NCI-H748 treated with DMSO at 0.1 percent for 48 hours (cell line): ENCODE measurements around the gene ABAT.
"Not testable (repeated sequence)": the region's sequence is repeated elsewhere in the genome, so short reads cannot be mapped to it uniquely, and the experiment has no call there.

Source experiments
- DNase-seq: peaks from one replicate; lab custom pipeline; 2025; lab: John Stamatoyannopoulos, UW

The ABAT gene

DNA sequence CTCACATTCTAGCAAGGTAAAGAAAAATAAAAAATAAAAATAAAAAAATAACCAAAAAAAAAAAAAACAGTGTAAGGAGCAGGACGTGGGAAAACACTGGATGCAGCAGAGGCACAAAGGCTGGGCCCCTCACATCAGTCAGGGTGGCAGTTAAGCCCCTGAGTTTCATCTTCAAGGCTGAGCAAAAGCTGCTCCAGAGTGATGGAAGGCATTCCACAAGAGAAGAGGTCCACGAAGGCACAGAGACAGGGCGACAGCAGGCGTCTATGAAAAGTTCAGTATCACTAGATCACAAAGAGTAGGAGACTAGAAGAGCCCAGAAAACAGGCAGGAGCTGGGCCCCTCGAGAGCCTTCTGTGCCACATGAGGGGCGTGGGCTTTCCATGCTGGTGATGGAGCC is 111.0 kb downstream of the ABAT start:
- no peak for DNase-seq

DNA sequence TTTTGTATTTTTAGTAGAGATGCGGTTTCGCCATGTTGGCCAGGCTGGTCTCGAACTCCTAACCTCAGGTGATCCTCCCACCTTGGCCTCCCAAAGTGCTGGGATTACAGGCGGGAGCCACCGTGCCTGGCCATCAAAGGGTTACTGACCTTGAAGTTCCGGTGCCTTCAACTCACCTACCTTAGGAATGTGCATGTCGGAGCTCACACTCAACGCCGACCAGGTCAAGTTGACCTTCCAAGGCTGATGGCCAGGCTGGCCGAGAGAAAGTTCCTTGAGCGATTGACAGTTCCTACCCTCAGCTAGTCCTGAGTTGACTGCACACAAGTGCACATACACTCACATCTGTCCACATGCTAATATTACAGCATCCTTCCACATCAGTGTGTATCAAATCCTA is 111.9 kb downstream of the ABAT start:
- DNase-seq: not testable (repeated sequence)

DNA sequence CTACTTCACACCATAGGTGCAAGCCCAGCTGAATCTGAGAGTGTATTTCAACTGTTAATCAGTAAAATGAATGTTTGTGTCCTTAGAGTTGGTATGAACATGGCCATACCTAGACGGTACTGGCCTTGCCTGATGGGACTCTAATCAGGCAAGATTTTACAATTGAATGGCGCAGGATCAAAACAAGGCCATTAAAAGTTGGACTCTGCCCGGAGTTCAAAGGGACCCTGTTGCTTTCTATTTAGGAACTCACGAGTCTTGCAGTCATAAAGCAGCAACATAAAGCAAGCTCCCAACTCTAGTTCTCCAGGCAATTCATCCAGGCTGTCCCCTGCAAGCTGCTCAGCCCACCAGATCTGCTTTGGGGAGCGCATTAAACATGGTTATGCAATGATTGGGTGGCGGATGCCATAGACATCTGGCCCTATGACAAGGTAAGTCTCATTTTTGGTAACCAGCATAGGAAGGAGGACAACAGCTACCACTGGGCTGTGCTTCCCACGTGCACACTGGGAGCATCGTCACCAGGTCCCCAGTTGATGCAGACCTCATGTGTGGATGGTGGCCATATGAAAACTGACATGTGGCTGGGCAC is 114.3 kb downstream of the ABAT start:
- DNase-seq: no peak

DNA sequence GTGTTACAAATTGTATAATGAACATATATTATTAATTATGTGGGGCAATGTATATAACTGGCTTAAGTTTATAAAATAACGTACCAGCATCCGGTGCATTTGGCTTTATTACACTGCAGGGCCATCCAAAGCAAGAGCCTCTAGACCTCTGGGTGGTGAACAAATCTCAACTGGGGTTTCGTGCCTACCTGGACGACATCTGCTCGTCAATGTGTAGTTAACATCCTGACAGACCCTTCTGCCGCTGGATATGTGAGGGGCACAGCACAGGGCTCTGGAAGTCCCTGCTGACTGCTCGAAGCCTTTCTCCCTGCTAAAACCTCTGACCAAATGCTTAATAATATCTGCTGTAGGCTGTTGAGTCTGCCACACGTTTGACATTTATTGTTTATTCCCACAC is 120.7 kb downstream of the ABAT start:
- DNase-seq: no peak

DNA sequence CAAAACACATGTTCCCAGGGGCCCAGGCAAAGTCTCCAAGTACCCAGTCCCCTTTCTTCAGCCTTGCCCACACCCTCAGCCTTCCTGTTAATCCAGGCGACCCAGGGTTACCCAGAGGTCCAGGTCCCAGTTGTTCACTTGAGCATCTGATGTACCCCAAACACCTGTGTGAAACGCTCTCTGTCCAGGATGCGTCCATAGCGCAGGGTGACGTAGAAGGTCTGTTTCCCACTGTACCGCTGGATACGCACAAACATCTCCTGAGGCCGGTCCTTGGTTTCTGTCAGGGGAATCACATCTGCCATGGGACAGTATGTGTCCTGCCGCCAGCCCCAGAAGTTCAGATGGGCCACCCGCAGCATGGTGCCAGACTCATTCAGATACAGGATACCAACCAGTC is 121.4 kb downstream of the ABAT start:
- DNase-seq: no peak

DNA sequence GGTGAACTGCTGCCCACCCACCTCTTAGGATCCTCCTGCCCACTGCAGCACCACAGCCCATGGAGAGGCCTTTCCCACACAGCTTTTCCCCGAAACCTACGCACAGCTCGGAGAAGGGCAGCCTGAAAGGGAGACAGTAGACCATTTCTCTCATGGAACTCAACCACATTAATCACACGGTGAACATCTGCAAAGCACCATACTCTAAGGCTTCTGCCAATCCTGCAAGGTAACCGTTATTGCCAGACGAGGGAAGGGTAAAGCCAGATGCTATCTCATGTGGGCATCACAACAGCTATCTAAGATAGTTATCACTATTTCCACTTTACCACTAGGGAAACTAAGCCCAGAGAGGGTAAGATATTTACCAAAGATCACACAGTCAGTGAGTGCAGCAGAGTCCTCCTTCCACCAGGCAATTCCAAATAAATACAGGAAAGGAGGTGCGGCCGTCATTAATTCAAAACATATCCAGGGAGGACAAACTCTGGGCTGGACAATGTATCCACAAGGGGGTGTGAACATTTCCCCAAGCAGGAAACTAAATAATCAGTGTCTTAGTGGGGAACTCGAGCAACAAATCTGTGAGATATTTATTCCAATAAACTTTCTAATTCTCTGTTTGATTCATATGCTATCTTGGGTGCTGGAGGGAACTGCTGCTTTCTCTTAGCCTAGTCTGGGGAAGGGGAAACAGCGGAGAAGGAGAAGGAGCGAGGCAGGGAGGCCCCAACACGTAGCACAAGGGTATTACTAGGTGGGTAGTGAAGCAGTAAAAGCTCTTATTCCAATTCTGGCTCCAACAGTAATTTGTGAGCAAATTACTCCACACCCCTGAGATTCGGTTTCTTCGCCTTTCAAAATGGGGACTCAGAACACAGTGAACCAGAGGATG is 122.3 kb downstream of the ABAT start:
- DNase-seq: no peak

DNA sequence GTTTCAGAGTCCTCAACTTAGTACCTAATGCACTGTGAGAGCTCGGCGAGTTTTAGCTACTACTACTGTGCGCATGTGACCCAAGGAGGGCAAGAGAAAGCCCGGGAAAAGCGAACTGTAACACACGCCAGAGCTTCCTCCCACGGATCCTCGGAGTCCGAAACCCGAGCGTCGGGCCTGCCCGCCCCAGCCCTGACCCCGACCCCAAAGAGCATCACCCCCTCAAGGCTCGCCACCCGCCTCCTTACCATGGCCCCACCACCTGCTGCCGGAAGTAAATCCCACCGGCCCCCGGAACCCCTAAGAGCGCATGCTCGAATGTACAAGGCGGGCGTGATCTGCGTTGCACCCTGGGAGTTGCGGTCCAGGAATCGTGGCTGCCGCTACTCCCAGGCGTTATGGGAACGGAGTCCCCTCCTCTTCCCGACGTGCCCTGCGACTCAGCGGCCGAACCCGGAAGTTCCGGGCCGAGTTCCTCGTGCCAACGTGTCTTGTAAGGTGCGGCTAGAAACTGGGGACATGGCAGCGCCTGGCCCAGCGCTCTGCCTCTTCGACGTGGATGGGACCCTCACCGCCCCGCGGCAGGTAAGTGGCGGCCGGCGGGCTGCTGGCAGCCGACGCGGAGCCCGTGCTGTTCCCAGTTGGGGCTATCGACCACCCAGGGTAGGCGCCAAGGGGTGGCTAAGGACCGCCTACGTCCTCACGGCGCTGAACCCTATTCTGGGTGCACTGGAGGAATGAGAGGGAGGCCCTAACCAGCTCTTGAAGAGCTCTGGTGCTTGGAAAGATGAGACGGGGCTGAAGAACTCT is 123.2 kb downstream of the ABAT start, which contains the start of the genes PMM2 and TMEM186:
Gene PMM2 (plus strand): TSS at position 476 of the 810 bp plus-strand sequence. CDS start 44 bp downstream, at position 520.
Gene TMEM186 (minus strand): TSS at position 276 of the 810 bp plus-strand sequence. CDS start 25 bp downstream, at position 251.
- DNase-seq: peak; percentile 76

DNA sequence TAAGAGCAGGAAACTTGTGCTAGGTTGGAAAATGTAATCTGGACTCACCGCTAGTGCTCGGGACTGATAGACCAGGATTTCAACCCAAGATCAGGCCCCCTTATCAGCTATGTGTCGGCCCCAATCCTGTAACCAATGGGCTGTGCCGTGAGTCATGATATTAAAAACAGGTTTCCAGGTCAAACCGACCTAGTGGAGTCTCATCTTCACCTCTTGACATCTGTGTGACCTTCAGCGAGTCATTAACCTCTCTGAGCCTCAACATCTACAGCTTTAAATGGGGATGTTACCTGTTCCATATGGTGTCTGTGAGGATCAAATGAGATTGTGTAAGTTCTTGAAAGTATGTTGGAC is 123.7 kb downstream of the ABAT start:
- DNase-seq: no peak

DNA sequence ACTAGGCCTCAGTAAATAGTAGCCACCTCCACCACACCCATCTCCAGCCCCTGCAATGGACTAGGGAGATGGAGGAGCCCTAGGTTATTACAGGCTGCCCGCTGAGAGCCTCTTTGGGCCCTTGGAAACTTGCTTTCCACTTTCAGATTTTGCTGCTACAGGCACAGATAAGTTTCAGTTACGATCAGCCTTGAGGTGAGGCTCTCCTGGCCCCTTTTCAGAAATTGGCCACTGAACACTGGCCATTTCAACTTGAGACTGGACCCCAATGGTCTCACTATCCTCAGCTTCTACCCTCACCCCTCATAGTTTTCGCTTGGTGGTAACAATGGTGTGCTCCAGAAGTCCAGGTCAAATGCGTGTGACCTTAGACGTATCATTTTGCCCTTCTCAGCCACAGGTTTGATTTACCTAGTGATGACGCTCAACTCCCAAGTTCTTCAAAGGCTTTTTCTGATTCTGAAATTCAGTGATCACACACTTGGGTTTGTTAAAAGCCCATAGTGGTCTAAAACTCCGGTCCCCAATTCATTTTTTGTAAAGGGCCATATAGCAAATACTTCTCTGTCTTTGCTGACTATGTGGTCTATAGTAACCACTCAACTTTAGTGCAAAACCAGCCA is 124.2 kb downstream of the ABAT start:
- no peak for DNase-seq

DNA sequence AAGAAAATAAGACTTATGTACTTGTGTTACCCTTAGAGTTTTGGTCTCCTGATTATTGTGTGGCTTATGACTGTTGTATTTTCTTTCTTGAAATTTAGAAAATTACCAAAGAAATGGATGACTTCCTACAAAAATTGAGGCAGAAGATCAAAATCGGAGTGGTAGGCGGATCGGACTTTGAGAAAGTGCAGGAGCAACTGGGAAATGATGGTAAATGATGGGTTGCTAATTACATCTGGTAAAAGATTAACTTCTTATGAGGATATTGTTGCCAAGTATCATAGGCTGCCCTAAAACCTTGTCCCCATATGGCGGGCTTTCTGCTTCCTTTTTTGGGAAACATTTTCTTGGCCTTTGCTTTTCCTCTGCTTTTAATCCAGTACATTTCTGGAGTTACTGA is 127.3 kb downstream of the ABAT start:
- DNase-seq: no peak

DNA sequence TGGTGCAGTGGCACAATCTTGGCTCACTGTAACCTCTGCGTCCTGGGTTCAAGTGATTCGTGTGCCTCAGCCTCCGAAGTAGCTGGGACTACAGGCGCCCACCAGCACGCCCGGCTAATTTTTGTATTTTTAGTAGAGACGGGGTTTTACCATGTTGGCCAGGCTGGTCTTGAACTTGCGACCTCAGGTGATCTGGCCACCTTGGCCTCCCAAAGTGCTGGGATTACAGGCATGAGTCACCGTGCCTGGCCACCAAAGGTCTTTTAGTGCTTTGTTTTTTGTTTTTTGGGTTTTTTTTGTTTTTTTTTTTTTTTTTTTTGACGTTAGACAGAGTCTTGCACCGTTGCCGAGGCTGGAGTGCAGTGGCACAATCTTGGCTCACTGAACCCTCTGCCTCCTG is 129.3 kb downstream of the ABAT start:
- not testable (repeated sequence) for DNase-seq

DNA sequence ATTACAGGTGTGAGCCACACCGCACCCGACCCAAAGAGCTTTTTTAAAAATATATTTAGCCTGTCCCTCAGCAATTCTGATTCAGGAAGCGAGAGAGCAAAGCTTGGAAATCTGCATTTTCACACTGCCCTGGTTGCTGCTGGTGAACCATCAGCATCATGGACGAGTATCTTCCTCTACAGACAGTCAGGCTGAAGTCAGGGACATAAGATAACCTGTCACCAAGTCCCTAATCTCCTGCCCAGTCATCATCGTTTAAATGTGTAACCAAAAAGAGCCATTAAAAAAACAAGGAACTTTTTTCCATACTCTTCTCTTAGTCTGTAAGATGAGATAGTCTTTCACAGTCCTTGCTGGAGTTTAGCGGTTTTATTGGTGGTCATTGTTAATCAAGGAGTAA is 129.9 kb downstream of the ABAT start:
- no peak for DNase-seq

DNA sequence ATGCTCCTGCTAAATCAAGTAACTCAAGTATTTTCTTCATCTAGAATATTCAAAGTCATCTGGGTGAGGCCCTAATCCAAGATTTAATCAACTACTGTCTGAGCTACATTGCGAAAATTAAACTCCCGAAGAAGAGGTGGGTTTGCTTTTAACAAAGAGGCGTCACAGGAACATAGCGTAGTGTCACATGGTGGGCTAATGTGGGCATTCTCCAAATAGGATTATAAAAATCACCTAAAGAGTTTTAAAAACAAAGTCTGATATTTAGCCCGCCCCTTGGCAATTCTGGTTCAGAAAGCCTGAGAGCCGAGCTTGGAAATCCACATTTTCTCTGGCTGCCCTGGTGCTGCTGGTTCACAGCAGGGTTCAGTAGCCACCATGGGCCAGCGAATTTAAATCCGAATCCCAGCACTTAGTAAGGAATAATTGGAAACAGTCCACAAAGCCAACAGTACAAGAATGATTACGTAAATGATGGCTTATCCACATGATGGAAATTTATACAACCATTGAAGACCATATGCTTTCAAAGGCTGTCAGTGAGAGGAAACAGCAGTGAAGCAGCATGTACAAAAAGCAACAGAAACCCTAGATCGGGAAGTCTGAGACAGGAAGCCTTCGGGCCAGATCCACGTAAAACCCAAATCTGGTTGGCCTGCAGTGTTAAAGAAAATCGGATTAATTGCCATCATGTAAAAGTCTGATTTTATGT is 132.0 kb downstream of the ABAT start:
- no peak for DNase-seq

DNA sequence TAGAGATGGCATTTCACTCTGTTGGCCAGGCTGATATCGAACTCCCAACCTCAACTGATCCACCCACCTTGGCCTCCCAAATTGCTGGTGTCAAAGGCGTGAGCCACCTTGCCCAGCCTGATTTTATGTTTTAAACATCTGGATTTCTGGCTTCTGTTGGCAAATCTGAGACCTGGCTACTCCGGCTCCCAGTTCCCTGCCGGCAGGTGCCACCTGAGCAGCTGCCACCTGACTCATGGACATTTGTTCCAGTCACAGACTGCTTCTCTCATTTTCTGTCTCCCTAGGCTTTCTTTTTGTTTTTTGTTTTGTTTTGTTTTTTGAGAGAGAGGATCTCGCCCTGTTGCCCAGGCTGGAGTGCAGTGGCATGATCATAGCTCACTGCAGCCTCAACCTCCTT is 132.8 kb downstream of the ABAT start:
- no peak for DNase-seq

DNA sequence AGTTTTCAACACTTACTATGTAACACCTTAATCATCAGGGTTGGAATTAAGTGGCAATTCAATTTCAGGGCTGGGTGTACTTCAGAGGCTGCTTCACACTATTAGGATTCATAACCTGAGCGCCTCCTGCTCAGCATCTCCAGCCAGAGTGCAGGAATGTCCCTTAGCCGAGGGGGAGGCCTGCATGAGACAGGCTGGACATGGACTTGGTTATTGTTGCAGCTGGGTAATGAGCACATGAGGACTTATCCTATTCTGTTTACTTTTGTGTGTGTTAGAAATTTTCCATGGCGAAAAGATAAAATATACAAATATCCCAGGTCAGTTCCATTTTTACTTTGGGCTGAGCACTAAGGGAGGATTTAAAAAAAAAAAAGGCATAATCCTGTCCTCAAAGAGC is 133.6 kb downstream of the ABAT start:
- no peak for DNase-seq

DNA sequence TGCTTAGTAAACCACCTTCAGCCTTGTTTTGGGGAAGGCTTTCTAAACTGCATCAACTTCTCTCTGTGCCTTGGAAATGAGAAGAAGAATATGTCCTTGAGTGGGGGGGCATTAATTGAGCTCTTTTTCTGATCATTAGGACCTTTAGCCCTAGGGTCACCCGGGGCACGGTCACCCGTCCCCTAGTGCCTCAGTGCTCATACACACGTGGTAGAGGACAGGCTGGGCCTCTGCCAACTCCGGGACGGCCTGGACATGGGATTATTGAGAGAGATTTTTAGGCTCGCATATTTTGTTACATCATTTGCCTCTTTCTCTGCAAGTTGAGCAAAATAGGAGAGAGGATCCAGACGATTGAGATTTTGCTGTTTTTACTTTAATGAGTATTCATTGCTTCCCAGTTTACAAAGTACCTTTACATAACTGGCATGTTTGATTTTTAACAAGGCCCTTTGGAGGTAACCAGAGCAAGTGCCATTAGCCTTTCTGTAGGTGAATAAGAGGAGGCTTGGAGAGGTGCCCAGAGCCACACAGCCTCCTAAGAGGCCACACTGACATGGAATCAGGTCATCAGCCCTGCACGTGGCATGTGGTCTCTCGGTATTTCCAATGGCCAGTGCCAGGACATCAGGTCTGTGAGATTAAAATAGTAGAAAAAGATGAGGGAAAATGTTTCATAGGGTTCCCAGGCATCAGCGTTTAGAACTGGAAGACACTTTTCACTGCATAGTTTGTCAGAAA is 134.4 kb downstream of the ABAT start:
- DNase-seq: no peak

DNA sequence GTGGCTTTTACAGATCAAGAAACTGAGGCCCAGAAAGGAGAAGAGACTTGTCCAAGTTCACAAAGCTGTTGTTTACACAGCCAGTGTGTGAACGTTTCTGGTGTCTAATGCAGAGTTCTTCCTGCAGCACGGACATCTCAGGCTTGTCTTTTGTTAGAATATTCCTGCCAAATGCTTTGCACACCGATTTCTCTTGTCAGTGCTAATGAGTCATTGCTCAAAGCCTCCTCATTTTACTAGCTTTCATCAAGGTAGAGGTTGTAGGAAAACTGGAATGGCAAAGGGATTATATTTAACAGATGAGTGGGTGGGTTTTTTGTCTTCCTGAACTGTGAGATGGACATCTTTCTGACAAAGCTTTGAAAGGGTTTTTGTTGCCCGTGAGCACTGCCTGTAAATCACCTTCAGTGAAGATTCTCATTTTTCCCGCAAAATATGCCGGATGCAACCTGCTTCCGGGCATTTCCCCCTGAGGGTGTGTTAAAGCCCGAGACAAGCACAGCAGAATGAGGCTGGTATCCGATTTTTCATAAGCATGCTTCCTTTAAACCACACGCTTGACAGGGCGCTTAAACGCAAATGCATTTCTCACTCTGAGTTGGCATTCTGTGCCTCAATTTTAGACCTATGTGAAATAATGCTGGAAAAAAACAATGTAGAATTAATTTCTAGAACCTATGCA is 137.9 kb downstream of the ABAT start:
- DNase-seq: no peak

DNA sequence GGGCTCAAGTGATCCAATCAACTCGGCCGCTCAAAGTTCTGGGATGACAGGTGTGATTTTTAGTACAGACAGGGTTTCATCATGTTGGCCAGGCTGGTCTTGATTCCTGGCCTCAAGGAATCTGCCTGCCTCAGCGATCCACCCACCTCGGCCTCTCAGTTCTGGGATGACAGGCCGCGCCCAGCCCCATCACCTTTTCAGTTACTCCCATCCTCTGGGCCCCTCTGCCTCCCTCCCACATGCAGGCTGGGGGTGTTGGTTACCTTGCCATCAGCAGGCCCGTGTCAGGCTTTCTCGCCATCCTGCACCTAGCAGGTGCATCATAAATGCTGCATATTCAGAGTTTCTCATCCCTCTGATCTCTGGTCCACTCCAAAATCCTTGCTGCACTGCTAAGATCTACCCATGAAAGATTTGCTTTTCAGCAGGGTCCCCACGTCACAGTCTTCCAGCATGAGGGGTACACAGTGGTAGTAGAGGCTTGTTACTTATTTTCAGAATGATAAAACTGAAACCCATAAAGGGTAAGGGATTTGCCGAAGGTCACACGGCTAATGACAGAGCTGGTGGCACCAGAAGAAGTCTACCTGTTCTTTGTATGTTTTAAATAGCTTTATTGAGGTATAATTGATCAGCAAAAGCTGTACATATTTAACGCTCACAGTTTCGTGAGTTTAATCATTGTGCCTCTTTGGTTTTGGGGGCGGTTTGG is 139.8 kb downstream of the ABAT start:
- no peak for DNase-seq

DNA sequence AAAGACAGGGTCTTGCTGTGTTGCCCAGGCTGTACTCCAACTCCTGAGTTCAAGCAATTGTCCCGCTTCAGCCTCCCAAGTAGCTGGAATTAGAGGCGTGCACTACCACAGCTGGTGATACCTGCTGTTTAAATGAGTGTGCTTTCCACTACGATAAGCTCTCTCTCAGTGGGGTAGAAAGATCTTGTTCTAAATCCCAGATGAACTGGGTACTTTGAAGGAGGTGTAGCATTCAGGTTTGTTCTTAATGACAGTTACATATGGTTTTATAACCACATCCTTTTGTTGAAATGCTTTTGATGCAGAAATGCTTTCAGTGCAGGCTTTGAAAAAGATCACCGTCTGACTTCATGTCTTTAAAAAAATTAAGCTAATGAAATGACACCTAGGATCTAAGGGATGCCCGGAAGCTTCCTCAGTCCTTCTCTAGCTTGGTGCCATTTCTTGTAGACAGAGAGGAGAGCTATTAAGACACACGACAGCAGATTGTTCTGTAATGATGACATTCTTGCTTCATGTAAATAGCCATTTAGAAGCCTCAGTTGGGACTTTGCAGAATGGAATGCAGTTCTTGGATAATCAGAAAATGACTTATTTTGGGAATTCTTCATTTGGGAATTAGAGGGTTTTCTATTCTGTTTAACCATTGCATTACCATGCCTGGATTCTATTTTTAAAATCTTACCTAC is 142.7 kb downstream of the ABAT start:
- DNase-seq: no peak
